Gastroesophageal sphincter (tissue), 3 donors: ENCODE results near the gene MAPK8.

Experiments
- CTCF ChIP-seq, 4 experiments: fragments of 200-600 bp in 2 of 4; fragments of 450-650 bp in 2 of 4; sonication (generic) in 1 of 4; IDR thresholded peaks; one replicate each; pipeline ENCODE4 v1.5.1; 2017 to 2019; ENCODE audit warnings: antibody characterized with exemption in 4 of 4, mild to moderate bottlenecking in 2 of 4, moderate library complexity in 2 of 4
- POLR2A ChIP-seq, 2 donors: fragments of 450-650 bp; IDR thresholded peaks; one replicate each; pipeline ENCODE4 v1.6.1; 2017; ENCODE audit warnings: antibody characterized with exemption in 2 of 2, mild to moderate bottlenecking in 2 of 2, moderate library complexity in 1 of 2
- POLR2AphosphoS5 ChIP-seq: sonication (generic); formaldehyde crosslinking; IDR thresholded peaks from one replicate; pipeline ENCODE4 v1.6.1; 2017; ENCODE audit warnings: antibody characterized with exemption

- TF ChIP-seq CTCF (IDR thresholded peaks at IDR 0.05) (no peak), POLR2AphosphoS5 (no peak), POLR2A (IDR thresholded peaks at IDR 0.05) (no peak)
These were observed 37.6 kb downstream of the MAPK8 start for GRCh38 chr10:48343921-48344598.
